Activated T-cell treated with anti-CD3 and anti-CD28 coated beads for 24 hours (primary cell): ENCODE results near the gene ABTB2.

Experiments used
- DNase-seq: peaks from one replicate; pipeline ENCODE4 v3.0.0-alpha.2; 2020; ENCODE audit warnings: low read depth

The ABTB2 gene

GRCh38 chr11:34341931-34342533 lies 15.8 kb downstream of the ABTB2 start:
- DNase-seq = no peak

DNA sequence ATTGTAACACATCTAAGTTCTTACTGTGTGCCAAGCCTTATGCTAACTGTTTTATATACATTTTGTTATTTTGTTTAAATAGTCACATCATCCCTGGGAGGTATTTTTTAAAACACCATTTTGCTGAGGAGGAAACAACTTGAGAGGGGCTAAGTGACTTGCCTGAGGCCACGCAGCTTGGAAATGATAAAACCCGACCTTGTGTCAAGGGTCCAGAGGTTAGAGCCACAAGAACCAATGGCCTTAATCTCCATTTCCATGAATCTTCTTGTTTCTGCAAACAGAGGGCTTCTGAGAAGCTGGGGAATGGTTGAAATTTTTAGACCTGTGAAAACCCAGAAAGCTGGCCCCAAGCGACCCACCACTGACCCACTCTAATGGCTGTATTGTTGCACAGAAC lies 16.7 kb downstream of the ABTB2 start:
- DNase-seq = no peak

- no peak for DNase-seq
Measured at GRCh38 chr11:34340653-34341052, 17.2 kb downstream of the ABTB2 start.

DNA sequence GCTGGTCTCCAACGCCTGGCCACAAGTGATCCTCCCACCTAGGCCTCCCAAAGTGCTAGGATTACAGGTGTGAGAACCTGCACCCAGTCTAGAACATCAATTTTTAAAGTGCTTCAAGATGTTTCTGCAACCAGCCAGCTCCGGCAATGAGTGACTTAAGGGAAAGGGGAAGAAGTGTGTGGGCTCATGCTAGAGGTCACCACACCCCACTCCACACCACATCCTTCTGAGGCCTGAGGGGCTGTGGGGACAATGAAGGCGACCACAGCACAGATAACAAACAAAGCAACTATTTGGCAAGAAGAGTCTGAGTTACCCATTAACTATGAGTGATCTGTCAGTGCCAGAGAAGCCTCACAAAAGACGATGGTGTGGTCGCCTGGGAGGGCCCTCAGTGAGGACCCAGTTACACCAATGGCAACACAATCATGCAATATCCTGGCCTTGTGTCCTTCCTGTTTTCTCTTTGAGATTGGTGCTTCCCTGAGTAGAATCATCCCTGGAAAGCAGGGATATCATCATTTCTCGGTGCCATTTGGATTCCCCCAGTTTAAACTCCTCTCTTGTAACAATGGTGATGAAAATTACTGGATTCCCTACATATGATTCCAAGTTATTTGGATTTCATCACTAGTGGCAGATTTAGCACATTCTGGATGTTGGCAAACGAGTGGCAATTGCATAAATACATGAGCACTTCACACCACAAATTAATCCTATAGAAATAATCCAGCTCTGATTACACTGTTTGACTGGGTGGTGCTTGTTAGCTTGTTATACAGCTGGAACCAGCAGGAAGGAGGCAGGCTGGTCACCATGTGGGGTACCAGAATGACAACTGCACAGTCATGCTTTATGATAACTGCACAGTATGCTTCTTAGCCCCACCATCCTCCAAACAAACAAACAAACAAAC lies 18.4 kb downstream of the ABTB2 start:
- no peak for DNase-seq

DNA sequence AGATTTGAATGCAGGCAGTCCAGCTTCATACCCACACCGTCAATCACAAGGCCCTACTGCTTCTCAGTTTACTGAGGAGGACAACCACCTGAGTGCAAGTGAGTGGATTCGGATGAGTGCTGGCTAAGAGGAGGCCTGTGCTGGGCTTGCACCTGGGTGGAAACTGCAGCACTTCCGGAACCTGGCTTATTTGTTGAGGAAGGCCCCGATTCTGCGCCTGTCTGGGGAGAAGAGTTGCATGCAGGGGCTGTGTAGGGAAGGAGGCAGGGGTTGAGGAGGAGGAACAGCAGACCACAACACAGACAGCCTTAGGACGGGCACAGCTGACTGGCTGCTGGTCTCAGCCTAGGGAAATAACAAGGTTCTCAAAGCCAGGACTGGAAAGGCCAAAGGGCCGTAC lies 20.8 kb downstream of the ABTB2 start:
- DNase-seq = no peak

DNA sequence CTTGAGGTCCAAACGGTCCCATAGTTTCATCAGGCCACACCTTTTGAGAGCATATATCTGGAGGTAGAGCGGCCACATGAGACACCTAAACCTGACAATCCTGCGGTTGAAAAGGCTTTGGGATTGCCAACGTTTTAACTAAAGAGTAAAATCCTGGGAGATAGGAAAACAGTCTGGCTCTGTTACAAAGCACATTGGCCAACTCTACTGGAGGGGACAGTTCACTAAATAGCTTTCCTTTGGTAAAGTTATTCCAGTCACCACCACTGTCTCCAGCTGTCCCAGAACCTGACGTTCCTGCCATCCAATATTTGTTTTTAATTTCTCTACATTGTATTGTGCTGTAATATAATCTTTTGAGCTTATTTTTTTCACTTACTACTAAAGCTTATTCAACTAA lies 22.0 kb downstream of the ABTB2 start:
- DNase-seq = no peak

- DNase-seq = no peak
Measured at GRCh38 chr11:34335331-34335730, 22.5 kb downstream of the ABTB2 start.

GRCh38 chr11:34333787-34334186 lies 24.0 kb downstream of the ABTB2 start:
- DNase-seq = no peak

DNA sequence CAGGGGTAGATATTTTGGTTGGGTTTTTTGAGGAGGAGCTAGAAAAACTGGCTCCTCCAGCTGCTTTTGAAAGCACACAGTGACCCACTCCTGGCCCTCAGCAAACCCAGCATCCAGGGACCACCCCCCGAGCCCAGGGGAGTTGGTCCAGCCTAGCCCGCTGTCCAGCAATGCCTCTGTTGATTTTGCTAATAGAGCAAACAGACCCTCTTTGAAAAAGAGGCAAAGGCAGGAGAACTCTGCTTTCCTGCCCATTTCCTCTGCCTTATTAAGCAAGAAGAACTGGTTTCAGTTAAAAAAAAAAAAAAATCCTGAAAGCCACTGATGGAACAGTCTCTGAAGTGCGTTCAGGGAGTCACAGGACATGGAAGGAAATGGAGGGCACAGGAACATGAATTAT lies 25.3 kb downstream of the ABTB2 start:
- no peak for DNase-seq

DNA sequence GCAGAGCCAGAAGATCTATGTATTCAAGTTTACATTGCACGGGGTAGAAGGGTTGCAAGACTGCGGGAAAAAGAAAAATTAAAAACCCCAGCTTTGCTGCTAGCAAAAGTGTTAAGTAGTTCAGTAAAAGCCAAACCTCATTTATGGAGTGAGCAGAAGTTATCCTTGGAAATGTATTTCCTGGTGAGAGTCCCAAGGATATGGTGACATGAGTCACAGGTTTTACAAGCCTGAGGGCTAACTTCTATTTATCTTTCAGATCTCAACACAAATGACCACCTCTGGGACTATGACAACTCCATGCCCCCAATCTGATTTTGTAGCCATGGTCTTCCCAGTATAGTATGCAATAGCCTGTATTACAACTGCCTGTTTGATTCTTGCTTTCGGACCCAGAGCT lies 26.1 kb downstream of the ABTB2 start:
- no peak for DNase-seq

DNA sequence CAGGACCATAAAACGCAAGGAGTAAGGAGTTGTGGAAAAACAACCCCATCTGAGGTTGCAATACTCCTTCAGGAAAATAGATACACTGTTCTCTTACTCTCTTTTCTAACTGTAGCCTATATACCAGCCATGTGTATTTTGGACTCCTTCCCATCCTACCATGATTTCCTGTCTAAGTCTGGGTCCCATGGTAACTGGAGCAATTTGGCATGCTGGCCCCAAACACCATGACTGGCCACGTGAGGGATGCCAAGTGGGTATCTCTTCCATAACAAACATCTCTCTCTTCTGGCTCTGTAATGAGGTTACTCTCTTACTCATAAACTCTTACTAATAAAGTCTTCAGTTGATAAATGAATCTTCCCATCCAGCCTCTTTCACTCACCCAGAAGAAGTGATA lies 26.5 kb downstream of the ABTB2 start:
- DNase-seq = no peak

DNA sequence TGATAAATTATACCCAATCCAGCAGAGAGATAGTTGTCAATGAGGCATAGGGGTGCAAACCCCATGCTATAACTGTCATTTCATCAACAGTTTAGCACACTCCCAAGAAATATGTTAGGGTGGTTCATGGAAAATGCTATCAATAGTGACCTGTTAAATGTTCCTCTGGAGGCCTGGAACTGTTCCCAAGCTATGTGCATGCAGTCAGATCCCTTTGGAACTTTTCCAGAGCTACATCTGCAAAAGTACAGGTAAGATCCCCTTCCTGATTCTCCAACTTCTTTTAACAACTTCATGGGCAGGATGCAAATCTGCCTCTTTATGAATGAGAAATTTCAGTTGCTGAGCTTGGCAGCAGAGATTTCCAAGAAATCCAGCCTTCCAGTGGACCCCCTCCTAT lies 27.2 kb downstream of the ABTB2 start:
- DNase-seq = no peak

- no peak for DNase-seq
Measured at GRCh38 chr11:34329876-34330275, 27.9 kb downstream of the ABTB2 start.

DNA sequence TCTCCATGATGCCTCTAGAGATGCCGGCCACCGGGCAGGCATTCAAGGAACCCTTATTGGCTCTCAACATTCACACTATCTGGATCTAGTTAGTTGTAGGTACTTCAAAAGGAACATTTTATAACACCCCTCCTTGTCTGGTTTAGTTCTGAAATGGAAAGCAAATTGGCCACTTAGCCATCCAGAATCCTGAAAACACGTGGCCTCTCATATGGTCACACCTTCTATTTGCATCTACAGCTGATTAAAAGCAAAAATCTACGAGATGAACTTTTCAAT lies 29.2 kb downstream of the ABTB2 start:
- no peak for DNase-seq

- DNase-seq = no peak
Measured at GRCh38 chr11:34327804-34328631, 29.8 kb downstream of the ABTB2 start.

- DNase-seq = no peak
Measured at GRCh38 chr11:34324466-34324865, 33.3 kb downstream of the ABTB2 start.

GRCh38 chr11:34323601-34324000 lies 34.2 kb downstream of the ABTB2 start:
- no peak for DNase-seq

DNA sequence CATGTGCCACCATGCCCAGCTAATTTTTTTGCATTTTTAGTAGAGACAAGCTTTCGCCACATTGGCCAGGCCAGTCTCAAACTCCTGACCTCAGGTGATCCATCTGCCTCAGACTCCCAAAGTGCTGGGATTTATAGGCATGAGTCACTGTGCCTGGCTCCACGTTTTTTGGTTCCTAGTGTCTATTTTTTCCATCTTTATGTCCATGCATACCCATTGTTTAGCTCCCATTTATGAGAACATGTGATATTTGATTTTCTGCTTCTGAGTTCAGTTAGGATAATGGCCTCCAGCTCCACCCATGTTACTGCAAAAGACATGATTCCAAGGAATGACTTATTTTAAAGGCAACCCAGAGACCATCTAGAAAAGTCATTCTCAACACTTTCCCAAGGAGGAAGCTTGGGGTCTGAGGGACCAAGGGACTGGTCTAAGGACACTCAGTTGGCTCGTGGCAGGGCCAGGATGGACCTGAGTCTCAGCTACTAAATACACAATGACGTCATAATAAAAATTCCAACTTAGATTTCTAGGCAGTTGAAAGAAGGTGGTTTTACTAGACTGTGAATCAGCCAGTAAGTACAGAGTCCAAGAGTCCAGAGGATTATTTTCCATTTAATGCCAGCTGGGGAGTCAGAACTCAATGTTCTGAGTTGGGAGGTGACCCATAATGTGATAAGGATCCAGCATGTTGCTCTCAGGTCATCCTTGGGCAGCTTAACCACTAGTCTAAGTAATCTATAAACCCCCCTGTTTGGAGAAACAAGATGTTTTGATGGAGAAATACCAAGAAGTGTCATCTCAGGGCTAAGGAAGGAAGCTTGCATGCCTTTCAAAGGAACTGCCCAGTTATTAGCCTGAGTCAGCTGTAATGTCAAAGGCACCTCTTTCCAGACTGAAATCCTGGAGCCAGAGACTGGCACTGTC lies 39.4 kb downstream of the ABTB2 start:
- no peak for DNase-seq

- DNase-seq = no peak
Measured at GRCh38 chr11:34317666-34318065, 40.1 kb downstream of the ABTB2 start.

DNA sequence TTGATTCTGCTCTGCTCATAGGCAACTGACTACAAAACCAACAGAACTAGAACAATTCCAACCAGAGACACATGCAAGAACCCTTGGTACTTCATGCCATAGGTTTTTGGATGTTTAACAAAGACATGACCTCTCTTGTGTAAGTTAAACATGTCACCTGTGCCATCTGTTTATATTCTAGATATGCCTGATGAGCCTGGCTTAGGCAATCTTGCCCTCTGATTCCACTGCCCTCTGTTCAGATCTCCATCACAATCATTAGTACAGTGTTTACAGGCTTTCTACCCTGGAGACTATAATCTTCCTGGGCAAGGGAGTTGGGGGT lies 40.8 kb downstream of the ABTB2 start:
- DNase-seq = no peak

GRCh38 chr11:34316347-34317035 lies 41.3 kb downstream of the ABTB2 start:
- no peak for DNase-seq

DNA sequence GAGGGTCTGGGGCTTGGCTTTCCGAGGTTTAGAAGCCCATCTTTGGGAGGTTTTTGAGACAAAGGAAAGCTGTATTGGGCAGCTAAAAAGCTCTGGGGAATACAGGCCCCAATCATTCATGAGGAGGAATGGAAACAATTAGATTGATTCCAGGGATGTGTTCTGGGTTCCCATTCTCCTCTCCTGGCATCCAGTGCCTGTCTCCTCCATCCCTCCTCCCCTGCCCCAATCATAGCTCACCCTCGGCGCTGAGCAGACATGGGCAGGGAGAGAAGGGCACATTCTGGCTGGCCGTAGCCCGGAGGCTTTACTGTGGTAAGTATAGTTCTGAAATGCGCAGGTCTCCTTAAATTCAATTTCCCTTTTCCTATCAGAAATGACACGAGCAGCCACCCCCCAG lies 42.4 kb downstream of the ABTB2 start:
- DNase-seq = no peak
